ENCODE measurements around the gene SLC31A2.

- TF ChIP-seq CTCF (IDR thresholded peaks at IDR 0.05; ENCODE audit: insufficient read depth, low read depth, low read length) (no peak), EZH2 (IDR thresholded peaks at IDR 0.05; ENCODE audit: insufficient read depth, low read length) (no peak)
These were observed 41.6 kb downstream of the SLC31A2 start for GRCh38 chr9:113192455-113192854.

Data from astrocyte (in vitro differentiated cells and primary cell).